GM18867 (cell line): ENCODE measurements around the gene SPTAN1.
"Not testable (repeated sequence)": the region's sequence is repeated elsewhere in the genome, so short reads cannot be mapped to it uniquely, and the experiment has no call there.

Experiments
- ATAC-seq: cut with Tn5 transposase; IDR thresholded peaks from one replicate; pipeline ENCODE4 v1.9.1; 2021; ENCODE audit warnings: mild to moderate bottlenecking, moderate library complexity; ENCODE audit not compliant: unreplicated experiment

The SPTAN1 gene

DNA sequence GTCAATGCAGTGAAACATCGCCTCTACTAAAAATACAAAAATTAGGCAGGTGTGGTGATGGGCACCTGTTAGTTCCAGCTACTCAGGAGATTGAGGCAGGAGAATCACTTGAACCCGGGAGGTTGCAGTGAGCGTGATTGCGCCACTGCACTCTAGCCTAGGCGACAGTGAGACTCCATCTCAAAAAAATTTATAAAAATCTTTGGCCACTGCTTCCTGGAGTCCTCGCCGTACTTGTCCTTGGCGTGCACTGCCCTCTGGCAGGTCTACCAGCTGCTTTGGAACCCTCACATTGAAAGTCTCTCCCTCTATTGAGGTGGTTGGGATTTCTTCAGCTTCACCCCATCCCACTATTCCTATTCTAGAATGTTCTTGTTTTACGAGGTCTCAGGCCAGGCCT, 79.2 kb downstream of the SPTAN1 start:
- no peak for ATAC-seq

- ATAC-seq: no peak
Observed at GRCh38 chr9:128632066-128632465, 79.7 kb downstream of the SPTAN1 start.

- no peak for ATAC-seq
Observed at GRCh38 chr9:128632486-128632885, 80.1 kb downstream of the SPTAN1 start.

- no peak for ATAC-seq
Observed at GRCh38 chr9:128633057-128633456, 80.7 kb downstream of the SPTAN1 start.

DNA sequence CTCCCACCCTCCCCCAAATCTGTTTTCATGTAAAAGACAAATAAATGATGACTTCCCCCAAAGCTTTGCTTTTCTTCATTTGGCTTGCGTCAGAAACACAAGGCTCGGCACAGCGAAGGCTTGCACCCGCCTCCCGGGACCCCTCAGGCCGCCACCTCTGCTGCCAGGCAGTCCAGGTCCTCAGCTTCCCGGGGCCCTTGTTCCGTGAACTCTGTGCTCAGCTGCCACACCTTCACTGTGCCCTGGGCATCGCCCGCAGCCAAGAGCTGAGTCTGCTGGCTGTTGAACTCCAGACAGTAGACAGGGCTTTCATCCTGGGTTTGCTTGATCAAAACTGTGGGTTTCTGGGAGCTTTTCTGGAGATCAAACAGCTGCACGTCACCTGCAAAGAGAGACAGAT, 81.2 kb downstream of the SPTAN1 start:
- ATAC-seq: no peak

DNA sequence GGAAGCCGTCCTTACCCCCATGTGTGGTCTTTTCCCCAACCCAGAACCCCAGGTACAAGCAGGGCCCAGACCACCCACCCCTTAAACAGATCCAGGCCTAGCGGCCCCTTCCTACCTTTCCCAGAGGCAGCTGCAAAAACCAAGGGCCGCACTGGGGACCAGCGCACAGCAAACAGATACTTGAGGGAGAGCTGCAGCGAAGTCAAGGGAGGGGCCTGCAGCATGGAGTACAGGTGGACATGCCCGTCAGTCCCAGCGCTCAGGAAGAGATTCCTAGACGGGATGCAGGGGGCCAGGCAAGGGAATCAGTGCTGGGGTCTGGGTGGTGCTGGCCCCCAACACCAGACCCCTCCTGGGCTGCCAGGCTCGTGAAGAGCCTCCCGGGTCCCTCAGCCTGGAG, 81.7 kb downstream of the SPTAN1 start:
- no peak for ATAC-seq

GRCh38 chr9:128634651-128635262, 82.4 kb downstream of the SPTAN1 start:
- ATAC-seq: no peak

DNA sequence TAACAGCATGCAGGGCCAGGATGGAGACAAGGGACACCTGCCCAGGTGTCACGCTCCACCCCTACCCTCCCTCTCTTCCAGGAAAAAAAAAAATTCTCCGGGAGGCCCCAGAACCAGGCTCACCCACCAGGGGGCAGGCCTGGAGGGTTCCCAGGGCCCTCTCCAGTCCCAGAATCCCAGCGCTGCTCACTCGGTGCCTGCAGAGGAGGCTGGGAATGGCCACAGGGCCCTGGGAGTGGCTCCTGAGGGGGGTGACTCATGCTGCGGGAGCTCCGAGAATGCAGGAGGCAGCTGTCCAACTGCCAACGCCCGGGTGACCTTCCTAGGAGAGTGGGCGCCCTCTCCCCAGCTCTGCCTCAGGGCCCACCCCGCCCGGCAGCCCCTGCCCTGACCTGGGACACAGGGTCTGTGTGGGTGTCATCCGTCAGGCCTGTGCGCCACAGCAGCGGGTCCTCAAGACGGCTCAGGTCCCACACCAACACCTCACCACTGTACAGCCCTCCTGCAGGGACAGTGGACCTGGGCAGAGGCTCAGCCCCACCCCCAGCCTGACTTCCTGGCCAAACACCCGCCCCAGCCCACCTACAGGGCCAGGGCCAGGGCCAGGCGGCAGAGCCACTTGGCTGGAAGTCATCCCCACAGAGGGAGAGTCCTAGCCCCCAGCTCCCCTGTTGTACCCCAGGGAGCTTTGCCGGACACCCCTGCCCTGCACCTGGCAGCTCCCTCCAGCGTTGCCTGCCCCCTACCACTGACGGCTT, 83.1 kb downstream of the SPTAN1 start:
- no peak for ATAC-seq

- no peak for ATAC-seq
Observed at GRCh38 chr9:128636024-128636390, 83.6 kb downstream of the SPTAN1 start.

GRCh38 chr9:128636556-128637530, 84.5 kb downstream of the SPTAN1 start:
- no peak for ATAC-seq

DNA sequence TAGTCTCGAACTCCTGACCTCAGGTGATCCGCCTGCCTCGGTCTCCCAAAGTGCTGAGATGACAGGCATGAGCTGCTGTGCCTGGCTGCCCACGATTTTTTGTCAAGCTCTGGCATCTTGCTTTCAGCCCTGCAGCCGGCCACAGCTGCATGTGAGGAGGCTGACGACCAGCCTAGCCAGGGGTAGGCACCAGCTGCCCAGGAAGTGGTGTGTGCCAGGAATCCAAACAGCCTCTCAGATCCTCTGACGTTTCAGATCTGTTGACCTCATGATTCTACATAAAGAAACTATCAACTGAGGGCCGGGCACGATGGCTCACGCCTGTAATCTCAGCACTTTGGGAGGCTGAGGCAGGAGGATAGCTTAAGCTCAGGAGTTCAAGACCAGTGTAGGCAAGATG, 85.3 kb downstream of the SPTAN1 start:
- no peak for ATAC-seq

DNA sequence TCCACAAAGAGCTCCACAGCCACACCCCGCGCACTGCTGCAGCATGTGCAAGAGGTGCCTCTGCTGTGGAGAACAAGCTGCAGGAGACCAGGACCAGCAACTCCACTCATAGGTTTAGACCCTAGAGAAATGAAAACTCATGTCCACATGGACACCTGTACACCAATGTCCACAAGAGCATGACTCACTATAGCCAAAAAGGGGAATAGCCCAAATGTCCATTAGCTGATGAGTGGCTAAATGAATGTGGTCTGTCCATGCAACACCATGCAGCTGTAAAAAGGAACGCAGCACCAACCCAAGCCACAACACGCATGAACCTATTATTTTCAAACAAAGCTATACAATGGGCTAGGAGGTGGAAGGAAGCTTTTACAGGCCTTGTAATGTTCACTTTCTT, 86.2 kb downstream of the SPTAN1 start:
- no peak for ATAC-seq

GRCh38 chr9:128640603-128641002, 88.2 kb downstream of the SPTAN1 start:
- ATAC-seq: no peak

DNA sequence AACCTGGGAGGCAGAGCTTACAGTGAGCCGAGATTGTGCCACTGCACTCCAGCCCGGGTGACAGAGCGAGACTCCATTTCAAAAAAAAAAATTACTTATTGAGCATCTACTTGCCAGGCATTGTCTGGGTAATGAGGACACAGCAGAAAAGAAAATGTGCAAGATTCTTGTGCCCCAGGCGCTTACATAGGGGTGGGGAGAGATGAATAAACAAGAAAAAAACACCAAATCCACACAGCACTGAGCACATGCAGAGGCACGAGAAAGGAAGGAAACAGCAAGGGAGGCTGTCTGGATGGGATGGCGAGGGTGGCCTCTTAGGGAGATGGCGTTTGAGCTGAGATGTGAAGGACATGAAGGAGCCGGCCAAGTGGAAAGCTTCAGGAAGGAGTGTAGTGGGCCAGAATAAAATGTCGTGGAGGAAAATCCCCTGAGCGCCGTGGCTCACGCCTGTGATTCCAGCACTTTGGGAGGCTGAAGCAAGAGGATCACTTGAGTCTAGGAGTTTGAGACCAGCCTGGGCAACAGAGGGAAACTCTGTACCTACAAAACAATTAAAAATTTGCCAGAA, 90.4 kb downstream of the SPTAN1 start:
- no peak for ATAC-seq

DNA sequence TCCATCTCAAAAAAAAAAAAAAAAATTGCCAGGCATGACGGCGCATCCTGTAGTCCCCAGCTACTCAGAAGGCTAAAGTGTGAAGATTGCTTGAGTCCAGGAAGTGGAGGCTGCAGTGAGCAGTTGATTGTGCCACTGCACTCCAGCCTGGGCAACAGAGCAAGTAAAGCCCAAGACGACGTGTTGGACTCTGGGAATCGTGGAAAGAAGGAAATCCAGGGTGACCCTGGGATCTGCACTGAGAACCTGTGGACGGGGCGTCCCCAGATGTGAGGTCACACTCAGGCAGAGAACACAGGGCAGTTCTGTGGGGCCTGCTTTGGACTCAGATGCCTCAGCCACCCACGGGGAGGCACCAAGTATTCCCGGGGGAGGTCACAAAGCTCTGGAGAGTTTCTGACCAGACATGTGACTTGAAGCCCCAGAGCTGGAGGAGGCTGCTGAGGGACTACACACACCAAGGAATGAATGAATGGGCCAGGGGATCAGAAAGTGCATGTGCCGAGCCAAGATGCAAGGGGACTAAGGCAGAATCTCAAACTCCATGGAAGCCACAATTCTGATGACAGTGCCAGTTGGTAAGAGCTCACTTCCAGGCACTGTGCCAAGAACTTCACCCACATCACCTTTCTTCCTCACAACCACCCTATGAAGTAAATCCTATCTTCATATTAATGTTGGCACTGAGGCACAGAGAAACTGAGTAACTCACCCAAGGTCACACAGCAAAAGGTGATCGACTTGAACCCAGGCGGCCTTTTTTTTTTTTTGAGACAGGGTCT, 91.3 kb downstream of the SPTAN1 start:
- ATAC-seq: peak; percentile 47

DNA sequence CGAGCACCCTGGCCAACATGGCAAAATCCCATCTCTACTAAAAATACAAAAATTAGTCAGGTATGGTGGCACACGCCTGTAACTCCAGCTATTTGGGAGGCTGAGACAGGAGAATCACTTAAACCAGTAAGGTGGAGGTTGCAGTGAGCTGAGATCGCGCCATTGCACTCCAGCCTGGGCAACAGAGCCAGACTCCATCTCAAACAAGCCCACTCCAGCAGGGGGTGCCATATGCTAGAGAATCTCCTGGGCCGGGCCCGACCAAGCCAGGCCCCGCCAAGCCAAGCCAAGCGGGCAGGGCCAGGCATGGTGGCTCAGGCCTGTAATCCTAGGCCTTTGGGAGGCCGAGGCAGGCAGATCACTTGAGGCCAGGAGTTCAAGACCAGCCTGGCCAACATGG, 95.8 kb downstream of the SPTAN1 start:
- ATAC-seq: not testable (repeated sequence)

DNA sequence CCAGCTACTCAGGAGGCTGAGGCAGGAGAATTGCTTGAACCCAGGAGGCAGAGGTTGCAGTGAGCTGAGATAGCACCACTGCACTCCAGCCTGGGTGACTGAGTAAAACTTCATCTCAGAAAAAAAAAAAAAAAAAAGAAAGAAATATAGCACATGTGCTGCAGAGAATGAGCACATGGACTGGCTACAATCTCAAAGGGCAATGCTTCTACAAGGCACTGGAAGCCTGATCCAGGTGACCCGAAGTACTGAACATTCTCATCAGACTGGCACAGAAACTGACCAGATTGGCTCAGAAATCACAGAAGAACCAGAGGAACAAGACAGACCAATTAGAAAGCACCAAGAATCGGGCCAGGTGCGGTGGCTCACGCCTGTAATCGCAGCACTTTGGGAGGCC, 99.4 kb downstream of the SPTAN1 start:
- no peak for ATAC-seq

GRCh38 chr9:128653908-128654307, 101.5 kb downstream of the SPTAN1 start:
- no peak for ATAC-seq

DNA sequence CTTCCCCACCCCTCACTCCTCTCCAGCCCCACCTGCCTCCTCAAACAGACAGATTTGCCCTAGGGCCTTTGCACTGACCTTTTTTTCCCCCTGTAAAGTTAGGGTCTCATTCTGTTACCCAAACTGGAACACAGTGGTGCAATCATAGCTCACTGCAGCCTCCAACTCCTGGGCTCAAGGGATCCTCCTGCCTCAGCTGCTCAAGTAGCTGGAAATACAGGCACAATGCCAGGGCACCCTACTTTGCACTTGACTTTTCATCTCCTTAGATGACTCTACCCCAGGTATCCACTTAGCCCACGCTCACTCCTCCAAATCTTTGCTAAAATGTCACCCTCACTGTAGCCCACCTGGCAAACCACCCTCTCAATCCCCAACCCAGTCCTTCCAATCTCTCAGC, 102.1 kb downstream of the SPTAN1 start:
- no peak for ATAC-seq
